Activated T-cell treated with anti-CD3 and anti-CD28 coated beads, Interleukin-2, amount 50 U/mL, for 48 hours (primary cell): Measurements from ENCODE around the gene NT5DC3.

ENCODE experiments used
- DNase-seq, 2 experiments: peaks; one replicate each; pipeline ENCODE4 v3.0.0-alpha.2; 2020

Gene NT5DC3

DNA sequence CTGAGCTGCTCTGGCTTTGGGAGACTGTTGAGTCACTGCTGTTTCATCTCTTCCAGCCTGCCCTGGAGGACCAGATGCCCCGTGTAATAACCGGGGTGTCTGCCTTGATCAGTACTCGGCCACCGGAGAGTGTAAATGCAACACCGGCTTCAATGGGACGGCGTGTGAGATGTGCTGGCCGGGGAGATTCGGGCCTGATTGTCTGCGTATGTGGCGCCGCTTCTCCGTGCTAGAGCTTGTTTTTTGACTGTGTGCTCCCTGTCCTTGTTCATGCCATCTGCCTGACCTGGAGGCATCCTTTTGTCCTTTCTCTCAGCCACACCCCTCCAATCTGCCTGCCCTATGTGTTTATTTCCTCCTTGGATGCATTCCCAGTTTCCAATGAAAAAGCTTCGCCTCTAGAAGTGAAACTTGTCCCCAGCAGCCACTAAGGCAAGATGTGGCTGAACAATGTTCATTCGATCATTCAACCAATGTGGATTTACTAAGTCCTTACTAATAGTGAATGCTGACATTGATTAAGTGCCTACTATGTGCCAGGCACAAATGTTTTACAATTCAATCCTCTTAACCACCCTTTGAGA lies 98.6 kb downstream of the NT5DC3 start:
- no peak for DNase-seq

GRCh38 chr12:103737881-103738280 lies 103.2 kb downstream of the NT5DC3 start:
- DNase-seq, result no peak

GRCh38 chr12:103736572-103736971 lies 104.5 kb downstream of the NT5DC3 start:
- no peak for DNase-seq

GRCh38 chr12:103735291-103735690 lies 105.7 kb downstream of the NT5DC3 start:
- no peak for DNase-seq

GRCh38 chr12:103734863-103735262 lies 106.2 kb downstream of the NT5DC3 start:
- no peak for DNase-seq

GRCh38 chr12:103731539-103731938 lies 109.5 kb downstream of the NT5DC3 start:
- no peak for DNase-seq

DNA sequence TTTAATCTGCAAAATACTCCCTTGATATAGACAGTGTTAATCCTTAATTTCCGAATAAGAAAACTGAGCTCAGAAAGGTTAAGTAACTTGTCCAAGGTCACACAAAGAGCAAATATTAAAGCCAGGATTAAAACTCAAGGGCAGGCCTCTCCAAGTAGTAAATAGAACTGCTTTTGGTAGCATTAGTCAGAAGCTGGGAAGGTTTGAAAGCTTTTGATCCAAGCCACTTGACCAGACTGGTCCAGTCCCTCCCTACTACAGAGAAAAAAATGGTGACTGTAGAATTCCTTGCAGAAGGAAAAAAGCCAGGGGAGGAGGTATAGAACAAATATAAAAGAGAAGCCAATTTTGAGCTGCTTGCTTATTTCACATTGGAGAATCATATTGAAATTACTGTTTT lies 111.5 kb downstream of the NT5DC3 start:
- no peak for DNase-seq

DNA sequence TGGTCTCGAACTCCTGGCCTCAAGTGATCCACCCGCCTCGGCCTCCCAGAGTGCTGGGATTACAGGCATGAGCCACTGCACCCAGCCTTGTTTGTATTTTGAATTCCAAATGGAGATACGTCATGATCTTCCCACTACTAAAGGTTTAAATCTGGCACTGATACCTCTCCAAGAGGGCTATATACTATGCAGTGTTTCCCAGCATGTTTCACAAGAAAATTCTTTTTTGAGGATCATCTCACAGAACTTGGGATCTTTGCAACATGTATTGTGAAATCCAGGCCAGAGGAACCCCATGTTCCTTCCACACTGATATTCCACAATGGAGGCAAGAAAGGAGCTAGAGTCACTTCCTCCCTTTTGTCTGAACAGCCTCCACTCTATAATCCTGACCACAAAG lies 112.7 kb downstream of the NT5DC3 start:
- DNase-seq, result no peak

DNA sequence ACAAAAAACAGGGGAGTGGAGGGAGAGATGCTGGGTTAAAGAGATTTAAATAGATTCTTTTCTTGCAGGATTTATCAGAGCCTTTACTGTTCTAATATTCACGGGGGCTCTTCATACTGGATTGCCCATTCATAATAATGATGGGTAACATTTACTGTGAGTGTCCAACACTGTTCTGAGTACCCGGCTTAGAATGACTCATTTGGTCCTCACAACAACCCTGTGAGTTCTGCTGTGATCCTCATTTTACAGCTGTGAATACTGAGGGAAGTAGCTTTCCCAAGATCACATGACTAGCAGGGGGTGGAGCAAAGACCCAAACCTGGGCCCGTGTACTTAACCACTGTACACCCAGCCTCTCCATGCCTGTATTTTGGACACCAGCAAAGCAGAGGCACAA lies 113.4 kb downstream of the NT5DC3 start:
- DNase-seq, result no peak

DNA sequence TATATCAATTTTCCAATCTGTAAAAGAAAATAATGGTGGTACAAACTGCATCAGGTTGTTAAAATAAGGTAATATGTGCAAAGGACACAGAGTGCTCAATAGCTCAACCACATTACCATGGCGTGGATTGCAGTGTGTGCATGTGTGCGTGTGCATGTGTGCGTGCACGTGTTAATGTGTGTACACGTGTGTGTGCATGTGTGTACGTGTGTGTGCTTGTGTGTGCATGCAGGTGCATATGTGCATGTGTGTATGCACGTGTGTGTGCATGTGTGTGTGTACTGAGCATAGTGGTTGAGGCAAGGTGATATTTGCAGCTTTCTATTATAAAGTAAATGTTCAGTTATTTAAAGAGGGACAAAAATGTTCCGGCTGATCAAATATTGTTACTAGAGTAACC lies 115.6 kb downstream of the NT5DC3 start:
- no peak for DNase-seq
